Upper lobe of right lung (tissue), 1 donor: ENCODE data around the gene PHF2. TPM values are rescaled to one million over a fixed set of nuclear protein-coding genes. Genes with fewer than 3 reads are reported as not detected.

Experiments
- ATAC-seq: fragments of 200-7000 bp; cut with Tn5 transposase; one replicate; pipeline ENCODE4 v1.9.1; 2020; ENCODE audit warnings: mild to moderate bottlenecking, moderate library complexity
- DNase-seq: peaks from one replicate; pipeline ENCODE4 v3.0.0-alpha.2; 2020
- H3K27ac ChIP-seq: fragments of 200-600 bp; one replicate; pipeline ENCODE4 v1.8.0; 2022
- H3K27me3 ChIP-seq: fragments of 200-600 bp; one replicate; pipeline ENCODE4 v1.8.0; 2022; ENCODE audit warnings: mild to moderate bottlenecking
- H3K36me3 ChIP-seq: fragments of 200-600 bp; one replicate; pipeline ENCODE4 v1.8.0; 2022
- H3K4me1 ChIP-seq: fragments of 200-600 bp; one replicate; pipeline ENCODE4 v1.8.0; 2022
- H3K4me3 ChIP-seq: fragments of 200-600 bp; one replicate; pipeline ENCODE4 v1.8.0; 2022; ENCODE audit warnings: mild to moderate bottlenecking
- H3K9me3 ChIP-seq: fragments of 200-600 bp; one replicate; pipeline ENCODE4 v1.8.0; 2022
- intact Hi-C: fragments of 100-400 bp; cut with DNase I; formaldehyde crosslinking; loops from one replicate; pipeline ENCODE4 v1.11.0; 2022
- total RNA-seq: library from RNA; stranded (reverse); fragmentation: NEBNext Ultra II Directional; extraction: Animal tissue kit (Norgen Biotek cat#: 25700); gene quantifications from one replicate; pipeline ENCODE4 v1.2.1, GENCODE V29; 2021
- TF ChIP-seq, protein P1 (sequence below): fragments of 200-600 bp; IDR thresholded peaks from one replicate; pipeline ENCODE4 v1.8.0; 2022; ENCODE audit warnings: antibody characterized with exemption
- donor health status: DM: no; HTN: yes; CAD: no; lungs with severe emphysema.

Gene PHF2
- total RNA-seq, 1 donor from 2014 or later = 37.0 TPM

DNA sequence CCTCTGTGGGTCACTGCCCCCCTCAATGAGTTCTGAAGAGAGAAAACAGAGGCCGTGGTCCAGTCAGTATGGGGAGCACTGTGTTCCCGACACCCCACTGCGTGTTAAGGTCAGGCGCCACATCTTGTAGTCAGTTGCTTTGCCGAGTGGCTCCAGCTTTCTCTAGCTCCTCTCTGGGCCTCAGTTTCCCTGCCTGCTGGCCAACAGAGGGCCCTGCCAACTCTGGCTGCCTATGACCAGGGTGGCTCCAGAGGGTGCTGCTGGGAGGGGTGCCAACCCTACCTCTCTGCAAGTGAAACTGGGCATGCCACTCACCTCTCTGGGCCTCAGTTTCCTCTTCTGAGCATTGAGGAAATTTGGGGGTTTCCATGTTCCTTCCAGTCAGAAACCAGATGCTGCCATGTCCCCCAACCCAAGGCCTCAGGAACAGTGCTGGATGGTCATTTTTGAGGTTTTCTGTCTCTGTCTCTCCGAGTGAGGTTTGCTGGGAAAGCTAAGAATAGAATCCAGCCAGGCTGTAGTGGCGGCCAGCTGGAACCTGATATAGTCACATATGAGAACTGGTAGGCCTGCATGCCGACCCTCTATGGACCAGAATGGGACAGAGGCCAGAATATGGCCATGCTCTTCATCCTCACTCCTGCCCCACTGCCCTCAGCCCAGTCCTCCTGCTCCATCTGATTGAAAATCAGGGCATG, 132.1 kb downstream of the PHF2 start:
- H3K27me3 ChIP-seq = no peaks in the 10 kb centered on the region
- no peak for ATAC-seq
- intact Hi-C loops = no loop called here

DNA sequence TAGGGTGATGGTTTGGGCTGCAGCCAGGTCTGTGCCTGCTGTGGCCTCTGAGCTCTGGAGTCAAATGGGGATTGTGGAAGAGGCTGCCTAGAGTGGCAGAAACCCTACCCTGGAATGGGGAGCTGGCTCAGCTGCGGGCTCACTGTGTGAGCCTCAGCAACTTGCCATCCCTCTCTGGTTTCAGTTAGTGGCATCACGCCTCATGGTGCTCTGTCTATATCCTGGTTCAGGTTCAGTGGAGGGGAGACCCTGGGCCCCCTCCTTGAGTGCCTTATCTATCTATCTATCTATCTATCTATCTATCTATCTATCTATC, 132.6 kb downstream of the PHF2 start:
- Histone ChIP-seq H3K9me3 (no peaks in the 10 kb centered on the region), H3K27ac (no peak overlapping the region), H3K4me1 (no peaks in the 10 kb centered on the region), H3K36me3 (no peaks in the 10 kb centered on the region), H3K4me3 (no peak overlapping the region), H3K27me3 (no peaks in the 10 kb centered on the region)
- intact Hi-C loops = no loop called here
- no peak for DNase-seq
- ATAC-seq = no peak
- TF ChIP-seq, protein P1, sequence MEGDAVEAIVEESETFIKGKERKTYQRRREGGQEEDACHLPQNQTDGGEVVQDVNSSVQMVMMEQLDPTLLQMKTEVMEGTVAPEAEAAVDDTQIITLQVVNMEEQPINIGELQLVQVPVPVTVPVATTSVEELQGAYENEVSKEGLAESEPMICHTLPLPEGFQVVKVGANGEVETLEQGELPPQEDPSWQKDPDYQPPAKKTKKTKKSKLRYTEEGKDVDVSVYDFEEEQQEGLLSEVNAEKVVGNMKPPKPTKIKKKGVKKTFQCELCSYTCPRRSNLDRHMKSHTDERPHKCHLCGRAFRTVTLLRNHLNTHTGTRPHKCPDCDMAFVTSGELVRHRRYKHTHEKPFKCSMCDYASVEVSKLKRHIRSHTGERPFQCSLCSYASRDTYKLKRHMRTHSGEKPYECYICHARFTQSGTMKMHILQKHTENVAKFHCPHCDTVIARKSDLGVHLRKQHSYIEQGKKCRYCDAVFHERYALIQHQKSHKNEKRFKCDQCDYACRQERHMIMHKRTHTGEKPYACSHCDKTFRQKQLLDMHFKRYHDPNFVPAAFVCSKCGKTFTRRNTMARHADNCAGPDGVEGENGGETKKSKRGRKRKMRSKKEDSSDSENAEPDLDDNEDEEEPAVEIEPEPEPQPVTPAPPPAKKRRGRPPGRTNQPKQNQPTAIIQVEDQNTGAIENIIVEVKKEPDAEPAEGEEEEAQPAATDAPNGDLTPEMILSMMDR = no peak

More for the DNA sequence above, 132.1 kb downstream of the PHF2 start:
- Histone ChIP-seq H3K4me1 (no peaks in the 10 kb centered on the region), H3K27ac (no peak overlapping the region), H3K4me3 (no peak overlapping the region), H3K9me3 (no peaks in the 10 kb centered on the region), H3K36me3 (no peaks in the 10 kb centered on the region)
- TF ChIP-seq, protein P1 = no peak
- no peak for DNase-seq

DNA sequence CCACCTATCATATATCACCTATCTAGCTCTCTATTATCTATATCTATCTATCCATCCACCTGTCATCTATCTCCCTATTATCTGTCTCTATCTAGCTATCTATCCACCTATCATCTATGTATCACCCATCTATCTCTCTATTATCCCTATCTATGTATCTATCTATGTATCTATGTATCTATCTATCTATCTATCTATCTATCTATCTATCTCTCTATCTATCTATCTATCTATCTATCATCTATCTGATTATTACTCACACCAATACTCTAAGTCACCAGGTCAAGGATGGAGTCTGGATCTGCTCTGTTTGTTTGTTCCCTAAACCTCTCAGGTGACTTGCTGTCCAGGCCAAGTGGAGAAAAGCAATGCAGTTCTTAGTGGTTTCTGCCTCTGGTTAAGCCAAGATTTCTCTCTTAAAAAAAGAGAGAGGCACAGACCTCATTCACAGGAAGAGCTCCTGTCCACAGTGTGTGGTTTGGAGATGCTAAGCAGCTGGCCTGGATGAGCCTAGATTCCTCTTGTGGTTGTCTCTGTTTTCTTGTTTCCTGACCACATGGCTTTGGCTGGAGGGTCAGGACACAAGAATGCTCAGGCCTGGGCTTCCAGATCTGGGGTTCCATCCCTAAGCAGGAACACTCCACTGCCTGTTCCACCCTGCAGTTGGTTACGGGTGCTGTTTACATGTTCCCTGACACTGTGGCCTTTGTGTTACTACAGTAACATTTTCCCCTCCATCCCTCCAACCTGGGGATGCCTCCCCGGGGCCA, 133.4 kb downstream of the PHF2 start:
- Histone ChIP-seq H3K4me1 (no peaks in the 10 kb centered on the region), H3K27me3 (no peaks in the 10 kb centered on the region), H3K36me3 (no peaks in the 10 kb centered on the region), H3K27ac (no peak overlapping the region), H3K4me3 (no peak overlapping the region), H3K9me3 (no peaks in the 10 kb centered on the region)
- intact Hi-C loops = no loop called here
- ATAC-seq (no peak), DNase-seq (no peak)
- TF ChIP-seq, protein P1 = no peak

DNA sequence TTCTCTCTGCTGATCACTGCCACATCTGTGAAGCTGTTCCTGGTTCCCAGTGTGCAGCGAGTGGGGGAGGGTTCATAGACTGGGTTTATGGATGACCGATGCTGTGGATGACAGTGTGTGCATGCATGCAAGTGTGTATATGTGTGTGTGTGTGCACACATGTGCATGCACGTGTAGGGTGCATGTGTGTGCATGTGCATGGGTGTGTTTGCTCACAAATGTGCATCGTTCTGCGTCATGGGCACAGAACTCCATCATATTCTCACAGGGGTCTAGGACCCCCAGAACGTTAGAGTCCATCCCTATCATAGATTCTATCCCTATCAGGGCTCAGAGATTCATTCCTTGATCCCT, 134.0 kb downstream of the PHF2 start:
- Histone ChIP-seq H3K4me3 (no peak overlapping the region), H3K36me3 (no peaks in the 10 kb centered on the region), H3K9me3 (no peaks in the 10 kb centered on the region), H3K27ac (no peak overlapping the region), H3K4me1 (no peaks in the 10 kb centered on the region), H3K27me3 (no peaks in the 10 kb centered on the region)
- DNase-seq (no peak), ATAC-seq (no peak)
- intact Hi-C loops = no loop called here
- TF ChIP-seq, protein P1 = no peak

DNA sequence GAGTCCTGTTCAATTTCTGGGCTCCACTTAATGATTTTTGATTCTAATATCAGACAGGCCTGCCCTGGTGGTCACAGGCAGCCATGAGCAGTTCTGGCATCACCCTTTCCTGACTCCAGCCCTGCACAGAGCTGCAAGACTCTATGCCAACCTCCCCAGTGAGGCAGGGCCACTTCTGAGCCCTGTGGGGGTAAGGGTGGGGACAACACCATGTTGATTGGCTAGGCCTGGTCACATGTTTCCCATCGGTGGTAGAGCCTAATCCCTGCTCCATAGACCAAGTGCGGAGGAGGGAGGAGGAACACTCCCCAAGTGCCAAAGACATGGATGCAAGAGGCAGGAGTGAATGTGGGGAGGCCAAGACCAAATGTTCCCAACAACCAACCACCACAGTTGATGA, 134.6 kb downstream of the PHF2 start:
- TF ChIP-seq, protein P1 = no peak
- no peaks in the 10 kb centered on the region for H3K4me1 ChIP-seq
- H3K27me3 ChIP-seq = no peaks in the 10 kb centered on the region
- H3K36me3 ChIP-seq = no peaks in the 10 kb centered on the region
- no peak overlapping the region for H3K4me3 ChIP-seq
- no peaks in the 10 kb centered on the region for H3K9me3 ChIP-seq
- ATAC-seq = no peak
- no peak overlapping the region for H3K27ac ChIP-seq
- intact Hi-C loops = no loop called here
- no peak for DNase-seq
